ENCODE measurements around the gene ZNF784. TPM values are rescaled to one million over a fixed set of nuclear protein-coding genes. Genes with fewer than 3 reads are reported as not detected.
A peak's percentile ranks its signal among the peaks of the same experiment; 100 is the strongest.

ZNF784 gene
- total and polyA plus RNA-seq, 9 of the 15 experiments (the other 6 are each of a cell fraction or from before 2014, with no cell fraction given): 0.14 to 6.1 (median 2.1) TPM

DNA sequence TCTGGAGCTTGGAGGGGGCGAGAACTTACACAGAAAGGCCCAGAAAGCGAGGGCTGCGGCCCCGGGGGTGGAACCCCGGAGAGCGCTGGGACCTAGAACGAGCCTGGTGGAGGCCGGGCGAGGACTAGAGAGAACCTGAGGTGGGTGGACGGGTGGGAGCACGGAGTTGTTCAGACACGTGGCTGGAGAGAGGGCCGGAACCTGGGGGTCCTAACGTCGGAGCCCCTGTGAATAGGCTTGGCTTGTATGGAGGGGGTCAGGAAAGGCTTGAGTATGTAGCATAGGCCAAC, 19.5 kb upstream of the ZNF784 start (continued):
- peak; percentile 11; the same call in 1 of the 2 replicates for TF ChIP-seq PHF8 (IDR thresholded peaks at IDR 0.05; ENCODE audit: borderline replicate concordance, low read length)
- TF ChIP-seq CHCHD3 (CRISPR knock-in tag; IDR thresholded peaks at IDR 0.05): no peak
- no peak for TF ChIP-seq ZNF23 (CRISPR knock-in tag; IDR thresholded peaks at IDR 0.05)
- TF ChIP-seq, protein P1, sequence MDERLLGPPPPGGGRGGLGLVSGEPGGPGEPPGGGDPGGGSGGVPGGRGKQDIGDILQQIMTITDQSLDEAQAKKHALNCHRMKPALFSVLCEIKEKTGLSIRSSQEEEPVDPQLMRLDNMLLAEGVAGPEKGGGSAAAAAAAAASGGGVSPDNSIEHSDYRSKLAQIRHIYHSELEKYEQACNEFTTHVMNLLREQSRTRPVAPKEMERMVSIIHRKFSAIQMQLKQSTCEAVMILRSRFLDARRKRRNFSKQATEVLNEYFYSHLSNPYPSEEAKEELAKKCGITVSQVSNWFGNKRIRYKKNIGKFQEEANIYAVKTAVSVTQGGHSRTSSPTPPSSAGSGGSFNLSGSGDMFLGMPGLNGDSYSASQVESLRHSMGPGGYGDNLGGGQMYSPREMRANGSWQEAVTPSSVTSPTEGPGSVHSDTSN (CRISPR knock-in tag; IDR thresholded peaks at IDR 0.05; ENCODE audit: low read depth): no peak
- TF ChIP-seq, protein P1 (tag; conservative IDR thresholded peaks at IDR 0.05; ENCODE audit: low read depth): no peak
- TF ChIP-seq SUPT5H (IDR thresholded peaks at IDR 0.05): no peak
- TF ChIP-seq ZNF232 (CRISPR knock-in tag; IDR thresholded peaks at IDR 0.05): no peak
- TF ChIP-seq NCOA4 (IDR thresholded peaks at IDR 0.05; ENCODE audit: partially characterized antibody): no peak
- TF ChIP-seq TCF3 (CRISPR knock-in tag; IDR thresholded peaks at IDR 0.05): no peak
- TF ChIP-seq, protein P2, sequence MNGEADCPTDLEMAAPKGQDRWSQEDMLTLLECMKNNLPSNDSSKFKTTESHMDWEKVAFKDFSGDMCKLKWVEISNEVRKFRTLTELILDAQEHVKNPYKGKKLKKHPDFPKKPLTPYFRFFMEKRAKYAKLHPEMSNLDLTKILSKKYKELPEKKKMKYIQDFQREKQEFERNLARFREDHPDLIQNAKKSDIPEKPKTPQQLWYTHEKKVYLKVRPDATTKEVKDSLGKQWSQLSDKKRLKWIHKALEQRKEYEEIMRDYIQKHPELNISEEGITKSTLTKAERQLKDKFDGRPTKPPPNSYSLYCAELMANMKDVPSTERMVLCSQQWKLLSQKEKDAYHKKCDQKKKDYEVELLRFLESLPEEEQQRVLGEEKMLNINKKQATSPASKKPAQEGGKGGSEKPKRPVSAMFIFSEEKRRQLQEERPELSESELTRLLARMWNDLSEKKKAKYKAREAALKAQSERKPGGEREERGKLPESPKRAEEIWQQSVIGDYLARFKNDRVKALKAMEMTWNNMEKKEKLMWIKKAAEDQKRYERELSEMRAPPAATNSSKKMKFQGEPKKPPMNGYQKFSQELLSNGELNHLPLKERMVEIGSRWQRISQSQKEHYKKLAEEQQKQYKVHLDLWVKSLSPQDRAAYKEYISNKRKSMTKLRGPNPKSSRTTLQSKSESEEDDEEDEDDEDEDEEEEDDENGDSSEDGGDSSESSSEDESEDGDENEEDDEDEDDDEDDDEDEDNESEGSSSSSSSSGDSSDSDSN (IDR thresholded peaks at IDR 0.05; ENCODE audit: borderline replicate concordance in 1 of 2, low read depth in 2 of 2, low read length in 2 of 2): no peak
- 0 out of 2 replicates have a peak, but pooled peaks have one; percentile 18 for TF ChIP-seq OTX1 (CRISPR knock-in tag; IDR thresholded peaks at IDR 0.05)
- TF ChIP-seq SIRT6 (IDR thresholded peaks at IDR 0.05; ENCODE audit: low read depth, low read length): no peak
- TF ChIP-seq EZH2 (IDR thresholded peaks at IDR 0.05; ENCODE audit: borderline replicate concordance, low read depth, low read length): no peak
- TF ChIP-seq, protein P3, sequence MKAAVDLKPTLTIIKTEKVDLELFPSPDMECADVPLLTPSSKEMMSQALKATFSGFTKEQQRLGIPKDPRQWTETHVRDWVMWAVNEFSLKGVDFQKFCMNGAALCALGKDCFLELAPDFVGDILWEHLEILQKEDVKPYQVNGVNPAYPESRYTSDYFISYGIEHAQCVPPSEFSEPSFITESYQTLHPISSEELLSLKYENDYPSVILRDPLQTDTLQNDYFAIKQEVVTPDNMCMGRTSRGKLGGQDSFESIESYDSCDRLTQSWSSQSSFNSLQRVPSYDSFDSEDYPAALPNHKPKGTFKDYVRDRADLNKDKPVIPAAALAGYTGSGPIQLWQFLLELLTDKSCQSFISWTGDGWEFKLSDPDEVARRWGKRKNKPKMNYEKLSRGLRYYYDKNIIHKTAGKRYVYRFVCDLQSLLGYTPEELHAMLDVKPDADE (conservative IDR thresholded peaks at IDR 0.05; ENCODE audit: control insufficient read depth, low read depth, low read length): 0 out of 2 replicates have a peak, but pooled peaks have one; percentile 18
- TF ChIP-seq DPF2 (IDR thresholded peaks at IDR 0.05): no peak
- TF ChIP-seq MAZ (CRISPR knock-in tag; conservative IDR thresholded peaks at IDR 0.05 in 1 of 2, IDR thresholded peaks at IDR 0.05 in 1 of 2): no peak
- no peak for TF ChIP-seq NCOA1 (IDR thresholded peaks at IDR 0.05; ENCODE audit: low read depth)
- TF ChIP-seq, protein P4, sequence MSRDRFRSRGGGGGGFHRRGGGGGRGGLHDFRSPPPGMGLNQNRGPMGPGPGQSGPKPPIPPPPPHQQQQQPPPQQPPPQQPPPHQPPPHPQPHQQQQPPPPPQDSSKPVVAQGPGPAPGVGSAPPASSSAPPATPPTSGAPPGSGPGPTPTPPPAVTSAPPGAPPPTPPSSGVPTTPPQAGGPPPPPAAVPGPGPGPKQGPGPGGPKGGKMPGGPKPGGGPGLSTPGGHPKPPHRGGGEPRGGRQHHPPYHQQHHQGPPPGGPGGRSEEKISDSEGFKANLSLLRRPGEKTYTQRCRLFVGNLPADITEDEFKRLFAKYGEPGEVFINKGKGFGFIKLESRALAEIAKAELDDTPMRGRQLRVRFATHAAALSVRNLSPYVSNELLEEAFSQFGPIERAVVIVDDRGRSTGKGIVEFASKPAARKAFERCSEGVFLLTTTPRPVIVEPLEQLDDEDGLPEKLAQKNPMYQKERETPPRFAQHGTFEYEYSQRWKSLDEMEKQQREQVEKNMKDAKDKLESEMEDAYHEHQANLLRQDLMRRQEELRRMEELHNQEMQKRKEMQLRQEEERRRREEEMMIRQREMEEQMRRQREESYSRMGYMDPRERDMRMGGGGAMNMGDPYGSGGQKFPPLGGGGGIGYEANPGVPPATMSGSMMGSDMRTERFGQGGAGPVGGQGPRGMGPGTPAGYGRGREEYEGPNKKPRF (IDR thresholded peaks at IDR 0.05; ENCODE audit: low read depth, low read length): no peak
- TF ChIP-seq, protein P5, sequence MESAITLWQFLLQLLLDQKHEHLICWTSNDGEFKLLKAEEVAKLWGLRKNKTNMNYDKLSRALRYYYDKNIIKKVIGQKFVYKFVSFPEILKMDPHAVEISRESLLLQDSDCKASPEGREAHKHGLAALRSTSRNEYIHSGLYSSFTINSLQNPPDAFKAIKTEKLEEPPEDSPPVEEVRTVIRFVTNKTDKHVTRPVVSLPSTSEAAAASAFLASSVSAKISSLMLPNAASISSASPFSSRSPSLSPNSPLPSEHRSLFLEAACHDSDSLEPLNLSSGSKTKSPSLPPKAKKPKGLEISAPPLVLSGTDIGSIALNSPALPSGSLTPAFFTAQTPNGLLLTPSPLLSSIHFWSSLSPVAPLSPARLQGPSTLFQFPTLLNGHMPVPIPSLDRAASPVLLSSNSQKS (CRISPR knock-in tag; IDR thresholded peaks at IDR 0.05): no peak
- no peak for TF ChIP-seq ETS2 (tag; IDR thresholded peaks at IDR 0.05; ENCODE audit: borderline replicate concordance, poor library complexity, severe bottlenecking)

Data from K562 (cell line).